Amygdala (tissue), 56 donors: ENCODE results near the gene BBS1.
"Not testable (repeated sequence)": the region's sequence is repeated elsewhere in the genome, so short reads cannot be mapped to it uniquely, and the experiment has no call there.

Experiments used
- DNase-seq, 56 donors: peaks; one replicate each; lab custom pipeline; 2025; lab: John Stamatoyannopoulos, UW

Gene BBS1

DNA sequence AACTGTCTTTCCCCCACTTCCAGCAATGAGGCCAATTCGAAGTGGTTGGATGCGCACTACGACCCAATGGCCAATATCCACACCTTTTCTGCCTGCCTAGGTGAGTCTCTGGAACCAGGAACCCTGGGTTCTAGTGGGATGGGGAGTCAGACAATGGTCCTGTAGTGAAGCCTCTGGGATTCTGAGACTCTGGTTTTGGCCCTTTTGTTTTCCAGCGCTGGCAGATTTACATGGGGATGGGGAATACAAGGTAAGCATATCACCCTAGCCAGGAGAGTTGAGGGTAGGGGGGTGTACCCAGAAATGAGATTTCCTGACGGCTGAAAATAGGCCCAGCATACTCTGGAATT, 530 bp downstream of the BBS1 start:
- DNase-seq, result no peak

- DNase-seq, result no peak
Measured at GRCh38 chr11:66523611-66524010, 13.2 kb downstream of the BBS1 start.

DNA sequence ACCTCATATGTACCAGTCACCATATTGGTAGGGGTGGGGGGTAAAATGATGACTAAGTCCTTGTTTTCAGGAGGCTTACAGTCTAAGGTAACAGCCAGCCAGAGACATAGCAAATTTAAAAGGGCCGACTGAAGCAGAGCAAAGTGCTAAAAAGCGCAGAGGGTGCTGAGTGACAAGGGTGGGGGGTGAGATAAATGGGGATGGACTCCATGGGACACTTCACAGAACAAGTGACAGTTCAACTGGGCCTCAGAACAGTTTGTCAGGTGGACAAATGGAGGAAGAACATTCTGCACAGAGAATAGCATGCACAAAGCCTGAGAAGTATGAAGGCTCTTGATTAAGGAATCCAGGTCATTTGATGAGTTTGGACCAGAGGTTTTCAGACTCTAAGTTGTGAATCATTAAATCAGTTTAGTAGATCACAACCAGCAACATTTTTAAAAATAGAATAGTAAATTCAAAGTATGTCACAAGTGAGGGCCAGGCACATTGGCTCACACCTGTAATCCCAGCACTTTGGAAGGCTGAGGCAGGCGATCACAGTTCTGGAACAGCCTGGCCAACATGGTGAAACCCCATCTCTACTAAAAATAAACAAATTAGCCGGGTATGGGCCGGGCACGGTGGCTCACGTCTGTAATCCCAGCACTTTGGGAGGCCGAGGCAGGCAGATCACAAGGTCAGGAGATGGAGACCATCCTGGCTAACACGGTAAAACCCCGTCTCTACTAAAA, 14.0 kb downstream of the BBS1 start:
- DNase-seq, result no peak

- no peak for DNase-seq
Measured at GRCh38 chr11:66529069-66529468, 18.6 kb downstream of the BBS1 start.

DNA sequence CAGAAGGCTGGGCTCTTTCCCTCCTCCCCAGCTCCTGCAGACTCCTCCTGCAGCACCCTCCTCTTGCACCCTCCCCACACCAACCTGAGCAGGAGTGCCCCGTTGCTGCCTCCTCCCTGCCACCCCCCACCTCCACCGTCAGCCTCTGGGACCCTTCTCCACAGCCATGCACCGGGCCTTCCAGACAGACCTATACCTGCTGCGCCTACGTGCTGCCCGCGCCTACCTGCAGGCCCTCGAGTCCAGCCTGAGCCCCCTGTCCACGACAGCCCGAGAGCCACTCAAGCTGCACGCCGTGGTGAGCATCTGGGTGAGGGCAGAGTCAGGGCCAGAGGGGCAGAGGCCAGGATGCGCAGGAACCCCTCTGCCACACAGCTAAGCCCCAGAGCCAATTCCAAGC, 19.2 kb downstream of the BBS1 start:
- DNase-seq, result no peak

DNA sequence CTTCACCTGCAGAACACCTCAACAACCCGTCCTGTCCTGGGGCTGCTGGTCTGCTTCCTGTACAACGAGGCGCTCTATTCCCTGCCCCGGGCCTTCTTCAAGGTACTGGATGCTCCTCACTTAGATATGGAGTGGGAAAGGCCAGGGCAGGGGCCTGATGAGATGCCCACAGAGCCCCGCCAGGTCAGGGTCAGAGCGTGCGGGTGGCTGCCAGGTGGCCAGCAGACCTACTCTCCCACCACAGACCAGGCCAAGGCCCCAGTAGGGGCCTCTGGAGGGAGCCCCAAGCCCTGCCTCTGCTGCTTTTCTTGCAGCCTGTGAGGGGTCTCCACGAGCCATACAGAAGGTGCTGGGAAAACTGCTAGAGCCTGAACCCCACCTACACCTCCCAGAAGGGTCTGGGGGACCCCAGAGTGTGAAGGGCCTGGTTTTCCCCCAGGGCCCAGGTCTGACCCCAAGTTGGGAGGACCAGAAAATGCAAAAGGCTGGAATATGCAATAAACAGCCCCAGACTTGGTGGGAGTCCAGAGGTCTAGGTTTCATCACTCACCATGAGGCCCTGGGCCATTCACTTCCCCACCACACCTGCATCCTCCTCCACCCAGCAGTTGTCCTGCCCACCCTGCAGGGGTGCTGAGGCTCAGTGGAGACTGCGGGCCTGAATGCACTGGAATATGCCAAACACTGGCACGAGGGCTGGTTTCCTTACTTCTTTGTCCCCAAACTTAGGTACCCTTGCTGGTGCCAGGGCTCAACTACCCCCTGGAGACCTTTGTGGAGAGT, 20.7 kb downstream of the BBS1 start:
- DNase-seq, result no peak

GRCh38 chr11:66531841-66532240, 21.4 kb downstream of the BBS1 start:
- DNase-seq, result no peak

DNA sequence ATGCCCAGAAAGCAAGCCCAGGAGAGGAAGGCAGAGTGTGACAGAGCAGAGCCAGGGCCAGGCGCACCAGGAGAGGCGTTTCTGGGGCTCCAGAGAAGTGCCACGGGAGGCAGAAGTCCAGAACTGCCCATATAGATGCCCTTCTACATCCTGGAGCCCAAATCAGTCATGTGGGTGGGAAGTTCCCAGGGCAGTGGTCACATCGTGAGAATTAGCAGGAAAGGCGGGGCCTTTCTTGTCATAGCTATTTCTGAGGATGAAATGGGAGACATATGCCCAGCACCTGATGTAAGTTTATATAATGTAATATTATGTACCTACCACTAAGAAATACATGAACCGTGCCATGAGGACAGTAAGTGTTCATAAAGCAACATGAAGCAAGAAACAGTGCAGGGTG, 22.3 kb downstream of the BBS1 start:
- DNase-seq, result no peak

GRCh38 chr11:66539170-66539869, 28.9 kb downstream of the BBS1 start:
- DNase-seq, result no peak

- DNase-seq, result no peak
Measured at GRCh38 chr11:66539870-66540213, 29.4 kb downstream of the BBS1 start.

DNA sequence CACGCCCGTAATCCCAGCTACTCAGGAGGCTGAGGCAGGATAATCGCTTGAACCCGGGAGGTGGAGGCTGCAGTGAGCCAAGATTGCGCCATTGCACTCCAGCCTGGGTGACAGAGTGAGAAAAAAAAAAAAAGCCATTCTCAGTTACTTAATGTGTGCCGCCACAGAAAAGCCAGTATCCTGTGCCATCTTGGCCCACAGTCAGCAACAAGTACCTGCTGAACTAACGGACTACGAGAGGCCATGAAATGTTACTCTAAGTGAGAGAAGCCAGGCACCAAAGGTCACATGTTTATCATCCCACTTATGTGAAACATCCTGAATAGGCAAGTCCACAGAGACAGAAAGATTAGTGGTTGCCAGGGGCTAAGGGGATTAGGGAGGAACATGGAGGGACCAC, 30.2 kb downstream of the BBS1 start:
- DNase-seq, result not testable (repeated sequence)

GRCh38 chr11:66541892-66542291, 31.5 kb downstream of the BBS1 start:
- DNase-seq, result peak in 5 of 56 donors; percentile 13 to 29 (median 17)

- DNase-seq, result no peak
Measured at GRCh38 chr11:66542362-66542761, 31.9 kb downstream of the BBS1 start.

- peak in 18 of 56 donors; percentile 6 to 50 (median 18) for DNase-seq
Measured at GRCh38 chr11:66543263-66544107, 33.0 kb downstream of the BBS1 start.

DNA sequence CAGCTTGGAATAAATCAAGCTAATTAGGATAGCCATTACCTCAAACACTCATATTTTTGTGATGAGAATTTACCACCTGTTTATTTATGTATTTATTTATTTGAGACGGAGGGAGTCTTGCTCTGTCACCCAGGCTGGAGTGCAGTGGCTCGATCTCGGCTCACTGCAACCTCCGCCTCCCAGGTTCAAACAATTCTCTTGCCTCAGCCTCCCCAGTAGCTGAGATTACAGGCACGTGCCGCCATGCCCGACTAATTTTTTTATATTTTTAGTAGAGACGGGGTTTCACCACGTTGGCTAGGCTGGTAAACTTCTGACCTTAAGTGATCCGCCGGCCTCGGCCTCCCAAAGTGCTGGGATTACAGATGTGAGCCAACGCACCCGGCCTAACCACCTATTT, 34.5 kb downstream of the BBS1 start:
- DNase-seq, result not testable (repeated sequence)

- DNase-seq, result peak; percentile 54 to 98 (median 92)
Measured at GRCh38 chr11:66545701-66546367, 35.4 kb downstream of the BBS1 start, which contains the start of gene ZDHHC24. Gene ZDHHC24, minus strand, starts transcription at chr11:66546048. Its CDS starts 45 bp downstream, at chr11:66546003.

DNA sequence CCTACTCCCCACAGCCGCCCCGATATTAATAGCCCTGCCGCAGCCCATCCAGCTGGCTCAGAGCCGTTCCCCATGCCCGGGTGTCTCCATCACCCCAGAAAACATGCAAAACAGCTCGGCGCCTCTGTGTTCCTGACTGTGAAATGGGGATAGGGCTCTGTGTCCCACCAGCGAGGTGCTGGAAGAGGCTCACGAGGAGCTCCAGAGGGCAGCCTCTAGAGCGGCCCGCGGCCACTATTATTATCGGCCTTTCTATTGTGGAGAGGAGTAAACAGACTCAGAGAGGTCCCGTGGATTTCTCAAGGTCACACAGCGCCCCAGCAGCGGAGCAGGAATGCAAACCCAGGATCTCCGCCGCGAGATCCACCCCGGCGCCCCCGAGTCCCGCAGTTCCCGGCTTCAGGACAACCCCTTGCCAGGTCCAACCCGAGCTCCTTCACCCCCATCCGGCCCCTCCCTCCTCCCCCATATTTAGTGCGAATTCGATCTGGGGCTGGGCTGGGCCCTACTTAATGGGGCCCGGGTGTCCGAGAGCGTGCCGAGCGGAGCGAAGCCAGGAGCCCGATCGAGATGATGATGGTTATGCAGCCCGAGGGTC, 36.0 kb downstream of the BBS1 start, which contains the start of gene ACTN3:
ACTN3 (plus strand) TSS at position 536 of the 598 bp plus-strand sequence; CDS start at position 571, 35 bp downstream.
- DNase-seq, result no peak

GRCh38 chr11:66546966-66547661, 36.7 kb downstream of the BBS1 start:
- no peak for DNase-seq

DNA sequence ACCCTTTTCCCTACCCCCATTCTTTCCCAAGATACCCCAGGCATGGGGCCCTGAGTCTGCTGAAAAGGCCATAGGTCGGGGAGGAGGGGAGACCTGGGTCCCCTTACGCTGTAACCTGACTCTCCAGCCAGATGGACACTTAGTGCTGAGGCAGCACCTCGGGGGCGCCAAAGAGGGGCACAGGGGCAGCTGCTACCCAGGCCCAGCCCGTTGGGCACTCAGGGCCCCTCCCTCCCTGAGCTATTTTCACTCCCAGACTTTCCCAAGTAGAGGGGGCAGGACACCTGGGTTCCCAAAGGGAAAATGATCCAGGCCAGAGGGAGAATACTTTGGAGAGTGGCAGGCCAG, 37.2 kb downstream of the BBS1 start:
- no peak for DNase-seq
